Stomach (tissue), 4 donors: ENCODE measurements around the gene AKNA.

ENCODE experiments used
- CTCF ChIP-seq, 7 experiments: fragments of 450-650 bp in 4 of 7; fragments of 200-600 bp in 3 of 7; sonication (generic) in 3 of 7; IDR thresholded peaks; one replicate each; pipeline ENCODE4 v1.5.1; 2016 to 2019; ENCODE audit warnings: antibody characterized with exemption in 7 of 7, control low read depth in 2 of 7, mild to moderate bottlenecking in 1 of 7
- POLR2A ChIP-seq, 4 donors: fragments of 450-650 bp; IDR thresholded peaks; one replicate each; pipeline ENCODE4 v1.6.1; 2016; ENCODE audit warnings: antibody characterized with exemption in 4 of 4, control low read depth in 2 of 4, mild to moderate bottlenecking in 1 of 4, moderate library complexity in 1 of 4

- no peak for TF ChIP-seq CTCF (IDR thresholded peaks at IDR 0.05)
- no peak for TF ChIP-seq POLR2A (IDR thresholded peaks at IDR 0.05)
These were observed 13.6 kb downstream of the AKNA start for GRCh38 chr9:114373960-114374730.
